ENCODE measurements around the gene RAB40B. TPM values are rescaled to one million over a fixed set of nuclear protein-coding genes. Genes with fewer than 3 reads are reported as not detected.

RAB40B gene
- total RNA-seq, 2 experiments from 2014 or later, result 1.6 to 2.0 TPM

DNA sequence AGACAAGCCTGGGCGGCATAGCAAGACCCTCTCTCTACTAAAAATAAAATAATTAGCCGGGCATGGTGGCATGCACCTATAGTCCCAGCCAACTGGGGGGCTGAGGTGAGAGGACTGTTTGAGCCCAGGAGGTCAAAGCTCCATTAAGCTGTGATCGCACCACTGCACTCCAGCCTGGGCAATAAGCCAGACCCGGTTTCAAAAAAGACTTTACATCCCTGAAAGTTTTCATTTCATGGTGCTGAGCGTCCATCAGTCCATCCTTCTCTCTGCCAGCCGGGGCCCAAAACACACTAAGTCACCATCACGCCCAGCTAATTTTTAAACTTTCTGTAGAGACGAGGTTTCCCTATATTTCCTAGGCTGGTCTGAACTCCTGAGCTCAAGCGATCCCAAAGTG, 10.6 kb downstream of the RAB40B start:
- H3K4me1 Mint-ChIP-seq (ENCODE audit: low read depth), result no peaks in the 10 kb centered on the region
- Histone ChIP-seq H3K4me3 (ENCODE audit: low read length) (no peak overlapping the region), H3K9me3 (ENCODE audit: control insufficient read depth in 1 of 2, insufficient read depth in 1 of 2, low read length in 2 of 2) (no peaks in the 10 kb centered on the region), H3K4me1 (ENCODE audit: insufficient read depth, low read length) (no peaks in the 10 kb centered on the region), H3K36me3 (ENCODE audit: insufficient read depth, low read length) (no peaks in the 10 kb centered on the region), H3K27ac (ENCODE audit: low read depth in 1 of 2, low read length in 2 of 2) (no peak overlapping the region), H3K27me3 (ENCODE audit: control insufficient read depth in 1 of 2, insufficient read depth in 2 of 2, low read length in 2 of 2) (no peaks in the 10 kb centered on the region)
- no peak overlapping the region for H3K27ac Mint-ChIP-seq
- no peaks in the 10 kb centered on the region for H3K9me3 Mint-ChIP-seq
- H3K36me3 Mint-ChIP-seq (ENCODE audit: low read depth), result peaks cover 5% of the 10 kb centered on the region
- DNase-seq (no peak), ATAC-seq (ENCODE audit: poor library complexity) (no peak)
- H3K27me3 Mint-ChIP-seq, result no peaks in the 10 kb centered on the region
- ChIA-PET POLR2A (no interaction called here), CTCF (no interaction called here)
- TF ChIP-seq, protein P1, sequence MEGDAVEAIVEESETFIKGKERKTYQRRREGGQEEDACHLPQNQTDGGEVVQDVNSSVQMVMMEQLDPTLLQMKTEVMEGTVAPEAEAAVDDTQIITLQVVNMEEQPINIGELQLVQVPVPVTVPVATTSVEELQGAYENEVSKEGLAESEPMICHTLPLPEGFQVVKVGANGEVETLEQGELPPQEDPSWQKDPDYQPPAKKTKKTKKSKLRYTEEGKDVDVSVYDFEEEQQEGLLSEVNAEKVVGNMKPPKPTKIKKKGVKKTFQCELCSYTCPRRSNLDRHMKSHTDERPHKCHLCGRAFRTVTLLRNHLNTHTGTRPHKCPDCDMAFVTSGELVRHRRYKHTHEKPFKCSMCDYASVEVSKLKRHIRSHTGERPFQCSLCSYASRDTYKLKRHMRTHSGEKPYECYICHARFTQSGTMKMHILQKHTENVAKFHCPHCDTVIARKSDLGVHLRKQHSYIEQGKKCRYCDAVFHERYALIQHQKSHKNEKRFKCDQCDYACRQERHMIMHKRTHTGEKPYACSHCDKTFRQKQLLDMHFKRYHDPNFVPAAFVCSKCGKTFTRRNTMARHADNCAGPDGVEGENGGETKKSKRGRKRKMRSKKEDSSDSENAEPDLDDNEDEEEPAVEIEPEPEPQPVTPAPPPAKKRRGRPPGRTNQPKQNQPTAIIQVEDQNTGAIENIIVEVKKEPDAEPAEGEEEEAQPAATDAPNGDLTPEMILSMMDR (IDR thresholded peaks at IDR 0.05), result no peak
- H3K4me3 Mint-ChIP-seq, result no peak overlapping the region
- intact Hi-C loops (cut with DNase I, micrococcal nuclease), result no loop called here

DNA sequence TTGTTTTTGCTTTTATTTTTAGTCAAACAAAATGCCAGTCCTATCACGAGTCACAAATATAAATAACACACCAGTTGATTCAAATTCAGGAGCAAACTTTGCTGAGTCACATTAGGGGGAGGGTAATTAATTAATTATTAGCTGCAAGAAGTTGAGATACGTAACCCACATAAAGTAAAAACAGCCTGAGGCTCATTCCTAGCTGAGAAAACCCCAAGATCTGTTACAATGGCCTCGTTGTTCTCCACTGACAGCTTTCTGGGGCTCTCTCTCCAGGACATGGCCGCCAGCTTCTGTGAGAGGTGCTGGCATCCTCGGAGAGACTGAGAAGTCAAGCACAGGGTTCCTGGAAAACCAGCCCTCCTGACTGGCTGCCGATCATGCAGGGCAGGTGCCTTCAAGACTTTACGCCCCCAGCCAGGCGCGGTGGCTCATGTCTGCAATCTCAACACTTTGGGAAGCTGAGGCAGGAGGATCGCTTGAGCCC, 11.1 kb downstream of the RAB40B start:
- Mint-ChIP-seq H3K4me3 (no peak overlapping the region), H3K27ac (no peak overlapping the region), H3K9me3 (no peaks in the 10 kb centered on the region), H3K27me3 (no peaks in the 10 kb centered on the region), H3K4me1 (ENCODE audit: low read depth) (no peaks in the 10 kb centered on the region), H3K36me3 (ENCODE audit: low read depth) (peaks cover 6% of the 10 kb centered on the region)
- Histone ChIP-seq H3K27ac (ENCODE audit: low read depth in 1 of 2, low read length in 2 of 2) (no peak overlapping the region), H3K9me3 (ENCODE audit: control insufficient read depth in 1 of 2, insufficient read depth in 1 of 2, low read length in 2 of 2) (no peaks in the 10 kb centered on the region), H3K36me3 (ENCODE audit: insufficient read depth, low read length) (no peaks in the 10 kb centered on the region), H3K27me3 (ENCODE audit: control insufficient read depth in 1 of 2, insufficient read depth in 2 of 2, low read length in 2 of 2) (no peaks in the 10 kb centered on the region), H3K4me1 (ENCODE audit: insufficient read depth, low read length) (no peaks in the 10 kb centered on the region), H3K4me3 (ENCODE audit: low read length) (no peak overlapping the region)
- POLR2A ChIA-PET, result no interaction called here
- CTCF ChIA-PET, result no interaction called here
- intact Hi-C loops (cut with DNase I, micrococcal nuclease), result no loop called here
- TF ChIP-seq, protein P1 (IDR thresholded peaks at IDR 0.05), result no peak
- no peak for DNase-seq
- ATAC-seq (ENCODE audit: poor library complexity), result no peak

DNA sequence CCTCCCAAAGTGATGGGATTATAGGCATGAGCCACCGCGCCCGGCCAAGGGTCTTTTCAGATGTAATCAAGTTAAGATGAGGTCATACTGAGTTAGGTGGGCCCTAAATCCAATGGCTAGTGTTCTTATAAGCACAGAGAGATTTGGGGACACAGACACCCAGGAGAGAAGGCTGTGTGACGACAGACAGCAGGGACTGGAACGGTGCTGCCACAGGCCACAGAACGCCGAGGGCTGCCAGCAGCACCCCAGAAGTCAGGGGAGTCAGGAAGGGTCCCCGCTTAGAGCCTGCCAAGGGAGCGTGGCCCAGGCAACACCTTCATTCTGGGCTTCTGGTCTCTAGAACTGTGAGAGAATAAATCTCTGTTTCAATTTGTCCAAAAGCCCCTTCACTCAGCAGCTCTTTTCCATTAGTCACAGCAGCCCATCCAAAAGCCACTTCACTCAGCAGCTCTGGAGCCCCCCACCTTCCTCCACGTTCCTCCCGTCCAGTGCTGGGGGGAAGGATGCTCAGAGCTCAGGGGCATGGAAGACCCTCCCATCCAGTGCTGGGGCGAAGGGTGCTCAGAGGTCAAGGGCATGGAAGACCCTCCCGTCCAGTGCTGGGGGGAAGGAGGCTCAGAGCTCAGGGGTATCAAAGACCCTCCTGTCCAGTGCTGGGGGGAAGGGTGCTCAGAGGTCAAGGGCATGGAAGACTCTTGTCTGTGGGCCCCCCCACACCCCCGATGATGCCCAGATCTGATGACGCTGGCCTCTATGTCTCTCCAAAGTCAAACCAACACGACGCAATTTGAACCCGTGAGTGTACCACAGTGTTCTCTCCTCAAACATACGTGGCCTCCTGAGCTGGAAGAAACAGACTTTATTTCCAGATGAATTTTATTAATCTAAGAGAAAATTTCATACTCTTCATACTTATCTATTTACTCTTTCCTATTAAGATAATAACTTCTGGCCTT, 11.9 kb downstream of the RAB40B start:
- H3K4me1 ChIP-seq (ENCODE audit: insufficient read depth, low read length), result no peaks in the 10 kb centered on the region
- no peaks in the 10 kb centered on the region for H3K27me3 ChIP-seq (ENCODE audit: control insufficient read depth in 1 of 2, insufficient read depth in 2 of 2, low read length in 2 of 2)
- TF ChIP-seq, protein P1 (IDR thresholded peaks at IDR 0.05), result no peak
- no peak for DNase-seq
- Mint-ChIP-seq H3K27ac (no peak overlapping the region), H3K36me3 (ENCODE audit: low read depth) (peaks cover 14% of the 10 kb centered on the region), H3K27me3 (no peaks in the 10 kb centered on the region), H3K4me1 (ENCODE audit: low read depth) (no peaks in the 10 kb centered on the region), H3K9me3 (no peaks in the 10 kb centered on the region), H3K4me3 (no peak overlapping the region)
- H3K9me3 ChIP-seq (ENCODE audit: control insufficient read depth in 1 of 2, insufficient read depth in 1 of 2, low read length in 2 of 2), result peaks cover 0 to 7% of the 10 kb centered on the region in 2 experiments
- intact Hi-C loops (cut with DNase I, micrococcal nuclease), result no loop called here
- ChIA-PET POLR2A (no interaction called here), CTCF (no interaction called here)
- ATAC-seq (ENCODE audit: poor library complexity), result no peak
- no peak overlapping the region for H3K4me3 ChIP-seq (ENCODE audit: low read length)
- no peaks in the 10 kb centered on the region for H3K36me3 ChIP-seq (ENCODE audit: insufficient read depth, low read length)
- no peak overlapping the region for H3K27ac ChIP-seq (ENCODE audit: low read depth in 1 of 2, low read length in 2 of 2)
